GM12878 (cell line): ENCODE data around the gene GSTA1. TPM values are rescaled to one million over a fixed set of nuclear protein-coding genes. Genes with fewer than 3 reads are reported as not detected.

Experiments
- polyA plus RNA-seq, 11 experiments: library from polyadenylated mRNA; depleted of rRNA in 4 of 11; unstranded in 6 of 11; stranded (reverse) in 5 of 11; fragments of >200 nt; fragmentation: Nextera tagmentation in 4 of 11; fragmentation: Illumina TruSeq in 1 of 11; extraction: Ambion mirVana in 4 of 11; extraction: Trizol in 1 of 11; gene quantifications; 1 replicate in 1 of 11; 2 replicates in 10 of 11; pipeline versions ENCODE4 v1.2.1 to v1.2.3, GENCODE V29; 2011 to 2016; ENCODE audit warnings: inconsistent platforms in 2 of 11, missing spikeins in 2 of 11, low read depth in 1 of 11
- total RNA-seq, 4 experiments: library from RNA; depleted of rRNA in 3 of 4; stranded (reverse); fragments of >200 nt in 3 of 4; fragmentation: Illumina TruSeq in 1 of 4; extraction: Trizol in 1 of 4; gene quantifications; 2 replicates each; pipeline versions ENCODE4 v1.2.1 to v1.2.3, GENCODE V29; 2013 to 2021

The GSTA1 gene
- total and polyA plus RNA-seq, 10 of the 15 experiments (the other 5 are each of a cell fraction or from before 2014, with no cell fraction given): 0.51 TPM; not detected in 9

Other genes starting within 250 kb of the GSTA1 start
- 10.9 and 11.0 TPM in 2 replicates for gene TRAM2, start 226.8 kb downstream of the GSTA1 start, total RNA-seq (2014; rRNA removed)
- gene TRAM2, start 226.8 kb downstream of the GSTA1 start, total RNA-seq (2014; rRNA removed; fragmentation: Illumina TruSeq; extraction: Trizol): 7.9 and 8.2 TPM in 2 replicates
- gene TRAM2, start 226.8 kb downstream of the GSTA1 start, total RNA-seq (2021): 12.5 and 13.2 TPM in 2 replicates
- gene TRAM2, start 226.8 kb downstream of the GSTA1 start, polyA plus RNA-seq (2011; rRNA removed): 4.8 and 6.8 TPM in 2 replicates
- 12.4 and 13.9 TPM in 2 replicates for gene TRAM2, start 226.8 kb downstream of the GSTA1 start, polyA plus RNA-seq (2014; fragmentation: Illumina TruSeq; extraction: Trizol)
- 1 to 10 TPM; 2.5 TPM for gene TRAM2, start 226.8 kb downstream of the GSTA1 start, polyA plus RNA-seq (2014; fragmentation: Nextera tagmentation; extraction: Ambion mirVana)
- gene TRAM2, start 226.8 kb downstream of the GSTA1 start, polyA plus RNA-seq (2014; rRNA removed): 10.5 and 11.1 TPM in 2 replicates
- gene TRAM2, start 226.8 kb downstream of the GSTA1 start, polyA plus RNA-seq (2016; fragmentation: Nextera tagmentation; extraction: Ambion mirVana): 10 to 100 TPM; 13.9 to 15.0 TPM
- 15.6 and 22.9 TPM in 2 replicates for gene TMEM14A, start 132.7 kb downstream of the GSTA1 start, total RNA-seq (2014; rRNA removed)
- gene TMEM14A, start 132.7 kb downstream of the GSTA1 start, total RNA-seq (2014; rRNA removed; fragmentation: Illumina TruSeq; extraction: Trizol): 21.2 and 21.7 TPM in 2 replicates
- gene TMEM14A, start 132.7 kb downstream of the GSTA1 start, total RNA-seq (2021): 17.7 and 19.2 TPM in 2 replicates
- 45.0 and 57.2 TPM in 2 replicates for gene TMEM14A, start 132.7 kb downstream of the GSTA1 start, polyA plus RNA-seq (2011; rRNA removed)
- gene TMEM14A, start 132.7 kb downstream of the GSTA1 start, polyA plus RNA-seq (2014; fragmentation: Illumina TruSeq; extraction: Trizol): 17.8 and 18.7 TPM in 2 replicates
- gene TMEM14A, start 132.7 kb downstream of the GSTA1 start, polyA plus RNA-seq (2014; fragmentation: Nextera tagmentation; extraction: Ambion mirVana): 100 to 1,000 TPM in 1 of 2 experiments, 10 to 100 TPM in 1; 87.2 to 143 TPM
- 14.9 and 21.1 TPM in 2 replicates for gene TMEM14A, start 132.7 kb downstream of the GSTA1 start, polyA plus RNA-seq (2014; rRNA removed)
- gene TMEM14A, start 132.7 kb downstream of the GSTA1 start, polyA plus RNA-seq (2016; fragmentation: Nextera tagmentation; extraction: Ambion mirVana): 10 to 100 TPM; 77.1 to 81.7 TPM
- gene GSTA2, start 40.3 kb downstream of the GSTA1 start, total RNA-seq (2014; rRNA removed): not detected in 2 replicates
- not detected in 2 replicates for gene GSTA2, start 40.3 kb downstream of the GSTA1 start, total RNA-seq (2014; rRNA removed; fragmentation: Illumina TruSeq; extraction: Trizol)
- gene GSTA2, start 40.3 kb downstream of the GSTA1 start, total RNA-seq (2021): not detected in 2 replicates
- gene GSTA2, start 40.3 kb downstream of the GSTA1 start, polyA plus RNA-seq (2011; rRNA removed): not detected in 2 replicates
- not detected in 2 replicates for gene GSTA2, start 40.3 kb downstream of the GSTA1 start, polyA plus RNA-seq (2014; fragmentation: Illumina TruSeq; extraction: Trizol)
- not detected for gene GSTA2, start 40.3 kb downstream of the GSTA1 start, polyA plus RNA-seq (2014; fragmentation: Nextera tagmentation; extraction: Ambion mirVana)
- gene GSTA2, start 40.3 kb downstream of the GSTA1 start, polyA plus RNA-seq (2014; rRNA removed): not detected in 2 replicates
- gene GSTA2, start 40.3 kb downstream of the GSTA1 start, polyA plus RNA-seq (2016; fragmentation: Nextera tagmentation; extraction: Ambion mirVana): not detected
- not detected in 2 replicates for gene GSTA5, start 37.0 kb upstream of the GSTA1 start, total RNA-seq (2014; rRNA removed)
- not detected in 2 replicates for gene GSTA5, start 37.0 kb upstream of the GSTA1 start, total RNA-seq (2014; rRNA removed; fragmentation: Illumina TruSeq; extraction: Trizol)
- gene GSTA5, start 37.0 kb upstream of the GSTA1 start, total RNA-seq (2021): not detected in 2 replicates
- gene GSTA5, start 37.0 kb upstream of the GSTA1 start, polyA plus RNA-seq (2011; rRNA removed): not detected in 2 replicates
- not detected in 2 replicates for gene GSTA5, start 37.0 kb upstream of the GSTA1 start, polyA plus RNA-seq (2014; fragmentation: Illumina TruSeq; extraction: Trizol)
- gene GSTA5, start 37.0 kb upstream of the GSTA1 start, polyA plus RNA-seq (2014; fragmentation: Nextera tagmentation; extraction: Ambion mirVana): not detected
- gene GSTA5, start 37.0 kb upstream of the GSTA1 start, polyA plus RNA-seq (2014; rRNA removed): not detected in 2 replicates
- not detected for gene GSTA5, start 37.0 kb upstream of the GSTA1 start, polyA plus RNA-seq (2016; fragmentation: Nextera tagmentation; extraction: Ambion mirVana)
- not detected in 2 replicates for gene GSTA3, start 105.9 kb upstream of the GSTA1 start, total RNA-seq (2014; rRNA removed)
- not detected in 2 replicates for gene GSTA3, start 105.9 kb upstream of the GSTA1 start, total RNA-seq (2014; rRNA removed; fragmentation: Illumina TruSeq; extraction: Trizol)
- gene GSTA3, start 105.9 kb upstream of the GSTA1 start, total RNA-seq (2021): not detected in 2 replicates
- not detected in 2 replicates for gene GSTA3, start 105.9 kb upstream of the GSTA1 start, polyA plus RNA-seq (2011; rRNA removed)
- not detected in 2 replicates for gene GSTA3, start 105.9 kb upstream of the GSTA1 start, polyA plus RNA-seq (2014; fragmentation: Illumina TruSeq; extraction: Trizol)
- not detected for gene GSTA3, start 105.9 kb upstream of the GSTA1 start, polyA plus RNA-seq (2014; fragmentation: Nextera tagmentation; extraction: Ambion mirVana)
- gene GSTA3, start 105.9 kb upstream of the GSTA1 start, polyA plus RNA-seq (2014; rRNA removed): not detected in 2 replicates
- not detected for gene GSTA3, start 105.9 kb upstream of the GSTA1 start, polyA plus RNA-seq (2016; fragmentation: Nextera tagmentation; extraction: Ambion mirVana)
- 2.9 and 5.3 TPM in 2 replicates for gene GSTA4, start 191.5 kb upstream of the GSTA1 start, total RNA-seq (2014; rRNA removed)
- 3.9 and 5.4 TPM in 2 replicates for gene GSTA4, start 191.5 kb upstream of the GSTA1 start, total RNA-seq (2014; rRNA removed; fragmentation: Illumina TruSeq; extraction: Trizol)
- 3.4 and 4.7 TPM in 2 replicates for gene GSTA4, start 191.5 kb upstream of the GSTA1 start, total RNA-seq (2021)
- gene GSTA4, start 191.5 kb upstream of the GSTA1 start, polyA plus RNA-seq (2011; rRNA removed): 1.9 and 2.7 TPM in 2 replicates
- gene GSTA4, start 191.5 kb upstream of the GSTA1 start, polyA plus RNA-seq (2014; fragmentation: Illumina TruSeq; extraction: Trizol): 5.7 and 11.6 TPM in 2 replicates
- gene GSTA4, start 191.5 kb upstream of the GSTA1 start, polyA plus RNA-seq (2014; fragmentation: Nextera tagmentation; extraction: Ambion mirVana): 1 to 10 TPM; 8.6 to 9.7 TPM
- gene GSTA4, start 191.5 kb upstream of the GSTA1 start, polyA plus RNA-seq (2014; rRNA removed): 4.5 TPM in 2 replicates
- 1 to 10 TPM; 4.4 TPM for gene GSTA4, start 191.5 kb upstream of the GSTA1 start, polyA plus RNA-seq (2016; fragmentation: Nextera tagmentation; extraction: Ambion mirVana)